OCI-LY3 (cell line): ENCODE results near the gene PPP1R1B.

Experiments
- H2AFZ ChIP-seq: fragments of 200-600, 300-600 bp; shearing (Covaris generic); 2 replicates; pipeline ENCODE4 v1.6.0; 2014; ENCODE audit warnings: antibody characterized with exemption, low read depth, low read length
- H3K27ac ChIP-seq: fragments of 200-600, 300-600 bp; sonication (generic); 2 replicates; pipeline ENCODE4 v1.5.1; 2014; ENCODE audit warnings: mild to moderate bottlenecking, low read length, moderate library complexity, mixed read lengths
- H3K27me3 ChIP-seq: fragments of 200-600, 300-600 bp; sonication (generic); 2 replicates; pipeline ENCODE4 v1.6.1; 2014; ENCODE audit warnings: low read depth, low read length, mixed read lengths
- H3K36me3 ChIP-seq: fragments of 200-600, 300-600 bp; sonication (generic); replicated peaks from 2 replicates; pipeline ENCODE3; 2014; ENCODE audit warnings: low read depth, low read length, mixed read lengths
- H3K4me1 ChIP-seq: fragments of 300-600, 200-600 bp; sonication (generic); 2 replicates; pipeline ENCODE4 v1.6.1; 2014; ENCODE audit warnings: low read length, mixed read lengths
- H3K4me2 ChIP-seq: fragments of 200-600, 300-600 bp; sonication (generic); 2 replicates; pipeline ENCODE4 v1.6.1; 2014; ENCODE audit warnings: low read length, mixed read lengths
- H3K4me3 ChIP-seq: fragments of 300-600, 200-600 bp; sonication (generic); 2 replicates; pipeline ENCODE4 v1.5.1; 2014; ENCODE audit warnings: antibody characterized with exemption, mild to moderate bottlenecking, low read length, moderate library complexity
- H3K79me2 ChIP-seq: fragments of 300-600, 200-600 bp; shearing (Covaris generic); 2 replicates; pipeline ENCODE4 v1.6.1; 2014; ENCODE audit warnings: mild to moderate bottlenecking, low read length, mixed read lengths
- H3K9ac ChIP-seq: fragments of 300-600, 200-600 bp; shearing (Covaris generic); 2 replicates; pipeline ENCODE4 v1.6.0; 2014; ENCODE audit warnings: mild to moderate bottlenecking, low read length, moderate library complexity
- H3K9me3 ChIP-seq: fragments of 200-600, 300-600 bp; shearing (Covaris generic); 2 replicates; pipeline ENCODE4 v1.6.1; 2014; ENCODE audit warnings: low read length, mixed read lengths; ENCODE audit not compliant: insufficient read depth
- H4K20me1 ChIP-seq: fragments of 200-600, 300-600 bp; sonication (generic); 2 replicates; pipeline ENCODE4 v1.6.1; 2016; ENCODE audit warnings: low read length, mixed read lengths; ENCODE audit not compliant: insufficient read depth
- EZH2phosphoT487 ChIP-seq: fragments of 200-600 bp; shearing (Covaris generic); IDR thresholded peaks from 2 replicates; pipeline ENCODE4 v1.6.1; 2018; ENCODE audit warnings: antibody characterized with exemption, mixed run types, low read depth
- TF ChIP-seq, protein P1 (sequence below): fragments of 200-600, 300-600 bp; sonication (generic); IDR thresholded peaks from 2 replicates; pipeline ENCODE4 v1.5.1; 2014; ENCODE audit warnings: antibody characterized with exemption, low read length, low read depth

Gene PPP1R1B

DNA sequence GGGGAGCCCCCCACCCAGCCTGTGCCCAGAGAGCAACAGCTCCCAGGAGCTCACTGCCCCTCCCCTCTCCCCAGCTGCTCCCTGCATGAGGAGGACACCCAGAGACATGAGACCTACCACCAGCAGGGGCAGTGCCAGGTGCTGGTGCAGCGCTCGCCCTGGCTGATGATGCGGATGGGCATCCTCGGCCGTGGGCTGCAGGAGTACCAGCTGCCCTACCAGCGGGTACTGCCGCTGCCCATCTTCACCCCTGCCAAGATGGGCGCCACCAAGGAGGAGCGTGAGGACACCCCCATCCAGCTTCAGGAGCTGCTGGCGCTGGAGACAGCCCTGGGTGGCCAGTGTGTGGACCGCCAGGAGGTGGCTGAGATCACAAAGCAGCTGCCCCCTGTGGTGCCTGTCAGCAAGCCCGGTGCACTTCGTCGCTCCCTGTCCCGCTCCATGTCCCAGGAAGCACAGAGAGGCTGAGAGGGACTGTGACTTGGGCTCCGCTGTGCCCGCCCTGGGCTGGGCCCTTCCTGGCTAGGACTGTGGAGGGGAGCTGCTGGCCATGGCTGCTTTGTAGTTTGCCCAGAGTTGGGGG, 39.0 kb downstream of the PPP1R1B start:
- no peak for TF ChIP-seq EZH2phosphoT487
- TF ChIP-seq, protein P1, sequence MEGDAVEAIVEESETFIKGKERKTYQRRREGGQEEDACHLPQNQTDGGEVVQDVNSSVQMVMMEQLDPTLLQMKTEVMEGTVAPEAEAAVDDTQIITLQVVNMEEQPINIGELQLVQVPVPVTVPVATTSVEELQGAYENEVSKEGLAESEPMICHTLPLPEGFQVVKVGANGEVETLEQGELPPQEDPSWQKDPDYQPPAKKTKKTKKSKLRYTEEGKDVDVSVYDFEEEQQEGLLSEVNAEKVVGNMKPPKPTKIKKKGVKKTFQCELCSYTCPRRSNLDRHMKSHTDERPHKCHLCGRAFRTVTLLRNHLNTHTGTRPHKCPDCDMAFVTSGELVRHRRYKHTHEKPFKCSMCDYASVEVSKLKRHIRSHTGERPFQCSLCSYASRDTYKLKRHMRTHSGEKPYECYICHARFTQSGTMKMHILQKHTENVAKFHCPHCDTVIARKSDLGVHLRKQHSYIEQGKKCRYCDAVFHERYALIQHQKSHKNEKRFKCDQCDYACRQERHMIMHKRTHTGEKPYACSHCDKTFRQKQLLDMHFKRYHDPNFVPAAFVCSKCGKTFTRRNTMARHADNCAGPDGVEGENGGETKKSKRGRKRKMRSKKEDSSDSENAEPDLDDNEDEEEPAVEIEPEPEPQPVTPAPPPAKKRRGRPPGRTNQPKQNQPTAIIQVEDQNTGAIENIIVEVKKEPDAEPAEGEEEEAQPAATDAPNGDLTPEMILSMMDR: peak; percentile 20; the same call in 1 of the 2 replicates
- H3K9me3 ChIP-seq: no peaks in the 10 kb centered on the region
- H3K79me2 ChIP-seq: no peaks in the 10 kb centered on the region
- no peak overlapping the region for H3K27ac ChIP-seq
- H3K36me3 ChIP-seq: no peaks in the 10 kb centered on the region
- peaks cover 6% of the 10 kb centered on the region for H3K27me3 ChIP-seq
- peak overlapping the region; percentile 60 for H3K4me2 ChIP-seq
- no peaks in the 10 kb centered on the region for H4K20me1 ChIP-seq
- H2AFZ ChIP-seq: no peak overlapping the region
- peaks cover 42% of the 10 kb centered on the region for H3K4me1 ChIP-seq
- H3K4me3 ChIP-seq: peak overlapping the region; percentile 47; the same call in 1 of the 2 replicates
- H3K9ac ChIP-seq: peak overlapping the region; percentile 46; the same call in 1 of the 2 replicates

DNA sequence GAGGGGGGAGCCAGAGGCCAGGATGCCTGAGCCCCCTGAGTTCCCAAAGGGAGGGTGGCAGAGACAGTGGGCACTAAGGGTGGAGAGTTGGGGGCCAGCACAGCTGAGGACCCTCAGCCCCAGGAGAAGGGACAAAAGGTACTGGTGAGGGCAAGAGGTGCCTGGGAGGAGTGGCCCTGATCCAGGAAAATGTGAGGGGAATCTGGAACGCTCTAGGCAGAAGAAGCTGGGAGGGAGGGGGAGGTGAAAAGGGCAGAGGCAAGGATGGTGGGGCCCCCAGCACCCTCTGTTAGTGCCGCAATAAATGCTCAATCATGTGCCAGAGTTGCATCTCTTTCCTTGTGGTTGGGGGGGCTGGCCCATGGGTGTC, 39.5 kb downstream of the PPP1R1B start:
- Histone ChIP-seq H4K20me1 (no peaks in the 10 kb centered on the region), H3K4me3 (peak overlapping the region; percentile 47; the same call in 1 of the 2 replicates), H3K9ac (peak overlapping the region; percentile 46; the same call in 1 of the 2 replicates), H2AFZ (no peak overlapping the region), H3K9me3 (no peaks in the 10 kb centered on the region), H3K27me3 (peaks cover 6% of the 10 kb centered on the region), H3K27ac (no peak overlapping the region), H3K36me3 (no peaks in the 10 kb centered on the region), H3K4me2 (peak overlapping the region; percentile 60), H3K4me1 (peaks cover 42% of the 10 kb centered on the region), H3K79me2 (no peaks in the 10 kb centered on the region)
- TF ChIP-seq, protein P1: no peak
- TF ChIP-seq EZH2phosphoT487: no peak

DNA sequence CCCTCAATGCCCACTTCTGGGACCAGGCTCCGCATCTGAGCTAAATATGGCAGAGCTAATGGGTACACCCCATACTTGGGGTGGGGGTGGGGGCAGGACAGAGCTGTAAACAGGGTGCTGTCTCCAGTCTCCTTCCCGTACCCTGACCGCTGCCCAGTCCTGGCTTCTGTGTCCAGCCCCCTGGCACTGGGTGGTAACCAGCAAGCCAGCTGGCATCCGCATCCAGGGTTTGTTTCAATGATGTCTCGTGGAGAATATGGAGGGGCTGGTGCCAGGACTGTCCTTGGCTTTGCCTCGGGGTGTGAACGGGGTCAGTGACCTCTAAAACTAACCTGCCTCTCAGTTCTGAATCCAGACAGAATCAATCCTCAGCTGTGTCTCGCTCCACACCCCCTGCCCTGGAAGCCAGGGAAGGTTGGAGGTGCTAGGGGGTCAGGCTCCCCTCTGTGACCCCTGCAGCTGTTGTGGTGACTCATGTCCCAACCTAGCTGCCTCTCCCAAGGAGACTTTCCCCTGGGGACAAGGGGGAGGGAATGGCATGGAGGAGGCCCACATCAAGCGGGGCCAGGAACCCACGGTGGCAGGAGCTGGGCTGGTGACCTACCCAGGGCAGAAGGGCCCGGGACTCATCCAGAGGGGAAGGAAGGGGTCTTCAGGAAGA, 40.0 kb downstream of the PPP1R1B start:
- TF ChIP-seq EZH2phosphoT487: no peak
- TF ChIP-seq, protein P1: no peak
- peak overlapping the region; percentile 90 for H3K4me2 ChIP-seq

DNA sequence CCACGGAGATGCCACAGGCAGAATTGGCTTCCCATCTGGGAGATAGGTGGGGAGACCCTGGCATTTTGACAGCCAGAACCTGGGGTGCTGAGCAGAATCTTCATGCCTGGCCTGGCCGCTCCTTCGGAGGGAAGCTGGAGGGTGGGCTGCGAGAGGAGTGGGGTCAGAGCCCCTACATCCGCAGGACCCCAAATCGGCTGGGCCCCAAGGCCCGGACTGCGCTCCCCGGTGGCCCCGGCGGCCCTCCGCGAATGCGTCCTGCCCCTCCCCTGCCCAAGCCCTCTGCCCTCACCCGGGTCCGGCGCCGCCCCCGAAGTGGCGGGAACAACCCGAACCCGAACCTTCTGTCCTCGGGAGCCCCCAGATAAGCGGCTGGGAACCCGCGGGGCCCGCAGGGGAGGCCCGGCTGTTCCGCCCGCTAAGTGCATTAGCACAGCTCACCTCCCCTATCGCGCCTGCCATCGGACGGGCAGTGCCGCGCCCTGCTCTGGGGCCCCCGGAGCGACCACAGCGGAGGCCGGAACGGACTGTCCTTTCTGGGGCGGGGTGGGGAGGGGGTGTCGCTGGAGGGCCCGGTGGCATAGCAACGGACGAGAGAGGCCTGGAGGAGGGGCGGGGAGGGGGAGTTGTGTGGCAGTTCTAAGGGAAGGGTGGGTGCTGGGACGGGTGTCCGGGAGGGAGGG, 40.7 kb downstream of the PPP1R1B start:
- Histone ChIP-seq H3K4me3 (peak overlapping the region; percentile 77), H3K4me1 (peaks cover 50% of the 10 kb centered on the region), H3K9ac (peak overlapping the region; percentile 68), H3K79me2 (no peaks in the 10 kb centered on the region), H3K27ac (no peak overlapping the region), H3K36me3 (no peaks in the 10 kb centered on the region), H4K20me1 (no peaks in the 10 kb centered on the region), H2AFZ (no peak overlapping the region), H3K27me3 (peaks cover 6% of the 10 kb centered on the region), H3K9me3 (no peaks in the 10 kb centered on the region), H3K4me2 (peak overlapping the region; percentile 90)
- TF ChIP-seq EZH2phosphoT487: no peak
- TF ChIP-seq, protein P1: no peak

More for the DNA sequence above, 40.0 kb downstream of the PPP1R1B start:
- no peaks in the 10 kb centered on the region for H3K79me2 ChIP-seq
- H4K20me1 ChIP-seq: no peaks in the 10 kb centered on the region
- H3K9ac ChIP-seq: peak overlapping the region; percentile 68; the same call in 1 of the 2 replicates
- H3K27ac ChIP-seq: no peak overlapping the region
- H2AFZ ChIP-seq: no peak overlapping the region
- H3K4me3 ChIP-seq: peak overlapping the region; percentile 77; the same call in 1 of the 2 replicates
- no peaks in the 10 kb centered on the region for H3K9me3 ChIP-seq
- no peaks in the 10 kb centered on the region for H3K36me3 ChIP-seq
- peaks cover 6% of the 10 kb centered on the region for H3K27me3 ChIP-seq
- H3K4me1 ChIP-seq: peaks cover 43% of the 10 kb centered on the region
